Measurements from ENCODE around the gene PDE4C.
A peak's percentile ranks its signal among the peaks of the same experiment; 100 is the strongest.

Gene PDE4C

DNA sequence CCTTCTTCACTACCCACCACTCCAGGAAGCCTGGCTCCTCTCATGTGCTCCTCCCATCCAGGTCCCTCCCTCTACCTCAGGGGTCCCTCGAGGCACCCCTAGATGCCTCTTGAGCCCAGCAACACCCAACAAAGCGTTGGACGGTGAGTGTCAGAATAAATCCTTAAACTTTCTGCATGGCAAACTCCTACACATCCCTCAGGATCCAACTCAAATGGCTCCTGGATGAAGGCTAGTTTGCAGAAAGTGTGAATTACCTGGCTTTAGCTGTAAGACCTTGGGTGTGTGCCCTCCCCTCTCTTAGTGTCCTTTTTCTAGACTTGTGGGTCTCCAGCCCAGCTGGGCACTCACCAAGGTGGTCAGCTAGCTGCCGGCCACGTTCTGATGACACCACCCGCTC lies 27.9 kb downstream of the PDE4C start:
- no peak for DNase-seq (ENCODE audit: low read depth)

DNA sequence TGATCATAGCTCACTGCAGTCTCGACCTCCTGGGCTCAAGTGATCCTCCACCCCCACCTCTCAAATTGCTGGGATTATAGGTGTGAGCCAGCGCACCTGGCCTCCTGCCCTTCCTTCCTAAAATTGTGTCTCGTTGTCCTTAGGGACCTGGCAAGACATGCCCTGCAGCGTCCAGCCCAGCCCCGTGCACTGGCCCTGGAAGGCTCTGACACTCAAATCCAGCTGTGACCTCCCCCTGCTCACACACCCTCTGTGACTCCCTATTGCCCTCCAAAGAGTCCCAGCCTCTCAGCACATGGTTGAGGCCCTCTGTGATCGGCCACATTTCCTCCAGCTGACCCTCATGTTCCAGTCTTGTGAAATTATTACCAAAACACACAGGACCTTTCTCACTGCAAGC lies 28.3 kb downstream of the PDE4C start:
- no peak for DNase-seq (ENCODE audit: low read depth)

DNA sequence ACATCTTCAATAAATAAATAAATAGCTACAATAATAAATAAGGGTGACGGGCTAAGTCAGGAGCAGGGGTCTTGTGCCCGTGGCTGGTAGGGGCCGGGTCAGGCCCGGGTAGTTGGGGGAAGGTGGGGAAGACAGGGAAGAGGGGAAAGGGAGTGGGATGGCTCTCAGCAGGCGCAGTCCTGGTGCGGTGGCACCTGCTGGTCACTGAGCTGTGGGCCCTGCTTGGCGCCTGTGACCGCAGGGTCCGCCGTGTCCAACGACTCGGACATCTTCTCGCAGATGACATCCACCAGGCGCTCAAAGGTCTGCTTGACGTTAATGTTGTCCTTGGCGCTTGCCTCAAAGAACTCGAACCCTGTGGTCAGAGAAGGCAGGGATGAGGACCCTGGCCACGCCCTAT lies 28.9 kb downstream of the PDE4C start:
- DNase-seq (ENCODE audit: low read depth), result no peak

DNA sequence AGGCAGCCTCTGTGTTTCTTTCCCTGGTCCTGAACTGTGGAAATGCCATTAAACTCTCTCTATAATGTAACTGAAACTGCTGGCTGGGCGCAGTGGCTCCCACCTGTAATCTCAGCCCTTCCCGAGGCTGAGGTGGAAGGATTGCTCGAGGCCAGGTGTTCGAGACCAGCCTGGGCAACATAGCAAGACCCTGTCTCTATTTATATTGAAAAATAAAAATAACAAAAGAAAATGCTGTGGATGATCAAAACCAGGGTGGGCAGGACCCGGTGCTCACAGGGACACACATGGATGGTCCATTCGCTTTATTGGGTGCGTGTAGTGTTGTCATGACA lies 29.8 kb downstream of the PDE4C start:
- no peak for DNase-seq (ENCODE audit: low read depth)

DNA sequence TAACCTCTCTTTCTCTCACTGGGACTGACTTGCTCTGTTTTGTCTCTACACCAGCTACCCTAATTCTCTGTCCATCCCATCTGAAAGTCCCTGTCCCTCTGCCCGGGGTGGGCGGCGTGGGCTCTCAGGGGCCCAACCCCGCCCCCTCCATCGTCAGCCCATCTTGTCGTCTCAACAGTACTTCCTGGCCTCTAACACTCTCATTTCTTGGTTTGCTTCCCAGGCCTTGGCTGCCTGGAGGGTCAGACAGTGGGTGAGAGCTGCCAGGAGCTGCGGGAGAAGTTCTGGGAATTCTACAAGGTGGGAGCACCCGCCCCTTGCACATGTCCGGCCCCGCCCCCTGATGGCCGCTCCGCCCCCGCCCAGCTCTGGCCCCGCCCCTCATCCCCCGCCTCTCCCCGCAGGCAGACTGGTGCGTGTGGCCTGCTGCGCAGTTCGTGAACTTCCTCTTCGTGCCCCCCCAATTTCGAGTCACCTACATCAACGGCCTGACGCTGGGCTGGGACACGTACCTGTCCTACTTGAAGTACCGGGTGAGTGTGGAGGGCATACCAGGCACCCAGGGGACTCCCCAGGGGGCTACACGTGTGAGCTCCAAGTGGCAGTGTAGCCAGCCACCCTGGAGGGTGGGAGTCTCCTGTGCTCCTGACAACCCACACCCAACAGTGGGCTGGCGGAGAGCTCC lies 31.5 kb downstream of the PDE4C start:
- DNase-seq (ENCODE audit: low read depth), result no peak

DNA sequence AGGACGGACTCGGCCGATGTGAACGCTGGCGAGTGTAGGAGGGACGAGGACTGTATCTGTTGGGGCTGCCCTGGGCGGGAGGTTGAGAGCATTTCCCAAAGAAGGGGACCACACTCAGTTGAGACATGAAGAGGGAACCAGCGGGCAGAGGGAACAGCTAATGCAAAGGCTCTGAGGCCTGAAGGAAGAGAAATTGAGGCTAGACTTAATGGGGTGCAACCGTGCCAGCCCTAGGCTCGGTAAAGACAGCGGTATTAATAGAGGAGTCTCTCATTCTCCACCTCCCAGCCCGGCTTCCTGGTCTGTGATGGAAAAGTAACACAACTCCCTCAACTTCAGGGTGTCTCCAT lies 32.1 kb downstream of the PDE4C start:
- DNase-seq (ENCODE audit: low read depth), result no peak

DNA sequence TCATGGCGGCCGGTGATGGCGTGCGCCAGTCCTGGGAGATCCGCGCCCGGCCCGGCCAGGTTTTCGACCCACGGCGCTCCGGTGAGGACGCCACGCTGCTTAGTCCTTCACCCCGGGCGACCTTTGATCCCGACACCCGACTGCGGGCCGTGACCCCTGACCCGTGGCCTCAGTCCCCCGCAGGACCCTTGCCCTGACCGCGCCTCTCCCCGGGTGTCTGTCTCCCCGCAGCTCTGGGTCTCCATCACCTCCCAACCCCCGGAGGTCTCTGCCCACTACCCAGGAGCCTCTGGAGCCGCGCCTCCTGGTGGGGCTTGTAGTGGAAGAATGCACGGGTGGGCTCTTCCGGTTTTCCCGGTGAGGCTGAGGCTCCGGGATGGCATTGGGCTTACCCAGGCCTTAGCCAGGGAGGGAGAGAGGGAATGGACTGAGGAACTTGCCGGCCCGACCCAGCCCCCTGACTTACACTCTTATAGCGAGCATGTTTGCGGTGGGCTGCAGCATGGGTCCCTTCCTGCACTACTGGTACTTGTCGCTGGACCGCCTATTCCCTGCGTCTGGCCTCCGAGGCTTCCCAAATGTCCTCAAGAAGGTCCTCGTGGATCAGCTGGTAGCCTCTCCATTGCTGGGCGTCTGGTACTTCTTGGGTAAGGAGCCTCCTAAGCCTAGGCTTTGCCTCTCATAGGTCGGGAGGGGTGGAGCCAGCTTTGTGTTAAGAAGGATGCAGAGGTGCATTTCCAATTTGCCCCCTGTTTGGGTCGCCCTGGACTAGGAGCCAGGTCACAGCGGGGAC lies 32.7 kb downstream of the PDE4C start:
- DNase-seq (ENCODE audit: low read depth), result no peak

DNA sequence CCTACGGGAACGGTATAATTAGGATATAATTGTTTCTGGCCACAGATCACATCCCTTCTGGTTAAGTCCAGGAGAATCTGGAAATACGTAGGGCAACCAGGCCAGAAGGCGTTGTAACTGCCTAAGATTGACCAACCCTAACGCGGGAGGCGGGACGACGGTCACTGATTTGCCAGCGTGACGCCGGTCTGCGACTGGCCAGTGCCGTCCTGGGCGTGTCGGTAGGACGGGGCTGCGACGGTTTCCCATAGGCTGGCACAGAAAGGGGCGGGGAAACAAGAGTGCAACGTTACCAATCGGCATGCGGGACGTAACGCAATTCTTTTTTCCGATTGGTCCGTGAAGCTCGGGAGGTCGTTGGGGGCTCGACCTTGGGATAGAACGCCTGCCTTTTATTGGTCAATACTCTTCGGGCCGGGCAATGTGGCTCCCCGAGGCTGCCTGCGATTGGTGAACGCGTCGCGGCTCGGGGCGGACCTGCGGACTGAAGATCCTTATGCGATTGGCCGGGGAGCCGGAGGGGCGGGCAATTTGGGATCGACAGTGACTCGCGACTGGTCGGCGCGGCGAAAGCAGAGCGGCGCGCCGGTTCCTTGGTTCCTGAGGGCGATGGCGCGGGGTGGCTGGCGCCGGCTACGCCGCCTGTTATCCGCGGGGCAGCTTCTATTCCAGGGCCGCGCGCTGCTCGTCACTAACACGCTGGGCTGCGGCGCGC lies 33.4 kb downstream of the PDE4C start, which contains the start of gene MPV17L2:
MPV17L2 (plus strand) TSS at position 546 of the 715 bp plus-strand sequence; CDS start at position 610, 64 bp downstream.
- peak; percentile 97 for DNase-seq (ENCODE audit: low read depth)

DNA sequence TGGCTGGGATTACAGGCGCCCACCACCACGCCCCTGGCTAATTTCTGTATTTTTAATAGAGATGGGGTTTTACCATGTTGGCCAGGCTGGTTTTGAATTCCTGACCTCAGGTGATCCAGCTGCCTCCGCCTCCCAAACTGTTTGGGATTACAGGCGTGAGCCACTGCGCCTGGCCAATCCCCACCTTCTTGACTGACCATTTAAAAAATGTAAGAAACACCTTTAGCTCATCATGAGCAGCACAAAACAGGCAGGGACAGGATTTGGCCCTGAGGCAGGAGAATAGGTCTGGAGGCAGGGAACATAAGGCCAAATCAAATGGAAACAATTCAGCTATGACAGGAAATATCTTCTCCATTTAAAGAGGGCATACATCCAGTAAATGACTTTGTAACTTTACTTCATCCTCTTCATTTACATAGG lies 34.6 kb downstream of the PDE4C start:
- DNase-seq (ENCODE audit: low read depth), result no peak

DNA sequence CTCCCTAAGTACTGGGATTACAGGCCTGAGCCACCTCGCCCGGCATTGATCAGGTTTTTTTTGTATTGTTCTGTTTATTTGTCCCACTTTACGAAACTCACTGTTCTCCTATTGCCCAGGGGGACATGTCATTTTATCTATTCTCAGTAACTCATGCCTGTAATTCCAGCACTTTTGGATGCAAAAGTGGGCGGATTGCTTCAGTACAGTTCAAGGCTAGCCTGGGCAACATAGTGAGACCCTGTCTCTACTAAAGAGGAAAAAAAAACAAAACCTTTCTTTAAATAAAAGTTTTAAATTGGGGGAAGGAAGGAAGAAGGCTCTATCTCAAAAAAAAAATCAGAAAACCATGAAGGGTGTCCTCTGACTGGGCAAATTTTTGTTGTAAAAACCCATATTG lies 36.0 kb downstream of the PDE4C start:
- no peak for DNase-seq (ENCODE audit: low read depth)

DNA sequence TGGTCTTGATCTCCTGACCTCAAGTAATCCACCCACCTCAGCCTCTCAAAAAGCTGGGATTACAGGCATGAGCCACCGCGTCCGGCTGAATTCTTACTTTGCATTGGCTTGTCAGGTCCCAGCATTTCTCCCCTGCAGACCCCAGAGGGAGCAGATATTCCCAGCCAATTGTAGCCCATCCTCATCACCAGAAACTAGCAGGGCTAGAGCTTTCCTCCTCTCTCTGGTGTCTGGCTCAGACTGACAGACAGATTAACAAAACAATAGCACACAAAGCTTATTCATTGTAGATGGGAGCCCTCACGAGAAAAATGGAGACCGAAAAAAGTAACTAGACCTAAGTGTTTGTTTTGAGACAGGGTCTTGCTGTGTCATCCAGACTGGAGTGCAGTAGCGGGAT lies 40.7 kb downstream of the PDE4C start:
- DNase-seq (ENCODE audit: low read depth), result no peak

DNA sequence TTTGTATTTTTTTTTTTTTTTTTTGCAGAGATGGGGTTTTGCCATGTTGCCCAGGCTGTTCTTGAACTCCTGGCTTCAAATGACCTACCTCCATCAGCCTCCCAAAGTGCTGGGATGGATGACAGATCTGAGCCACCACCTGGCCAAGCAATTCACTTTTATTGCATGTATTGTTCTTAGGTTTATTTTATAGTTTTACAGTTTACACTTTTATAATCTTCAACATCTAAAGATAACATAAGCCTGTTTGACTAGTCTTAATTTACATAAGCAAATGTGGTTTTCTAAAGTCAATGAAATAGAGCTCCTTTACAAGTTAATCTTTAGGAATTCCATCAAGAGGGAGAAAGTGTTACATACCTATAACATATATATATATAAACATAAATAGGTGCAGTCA lies 42.7 kb downstream of the PDE4C start:
- DNase-seq (ENCODE audit: low read depth), result no peak

DNA sequence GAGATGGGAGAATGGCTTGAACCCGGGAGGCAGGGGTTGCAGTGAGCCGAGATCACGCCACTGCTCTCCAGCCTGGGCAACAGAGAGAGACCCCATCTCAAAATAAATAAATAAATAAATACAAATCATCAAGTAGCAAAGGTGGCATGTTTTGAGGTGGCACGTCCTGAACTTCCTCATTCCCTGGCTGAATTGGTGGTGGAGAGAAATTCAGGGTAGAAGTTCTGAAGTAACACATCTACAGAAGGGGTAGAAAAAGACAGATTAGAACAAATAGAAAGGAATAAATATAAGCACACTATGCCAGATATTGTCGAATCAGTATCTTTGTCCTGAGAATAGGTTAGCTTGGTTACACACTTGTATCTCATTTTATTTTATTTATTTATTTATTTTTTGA lies 46.3 kb downstream of the PDE4C start:
- no peak for DNase-seq (ENCODE audit: low read depth)

DNA sequence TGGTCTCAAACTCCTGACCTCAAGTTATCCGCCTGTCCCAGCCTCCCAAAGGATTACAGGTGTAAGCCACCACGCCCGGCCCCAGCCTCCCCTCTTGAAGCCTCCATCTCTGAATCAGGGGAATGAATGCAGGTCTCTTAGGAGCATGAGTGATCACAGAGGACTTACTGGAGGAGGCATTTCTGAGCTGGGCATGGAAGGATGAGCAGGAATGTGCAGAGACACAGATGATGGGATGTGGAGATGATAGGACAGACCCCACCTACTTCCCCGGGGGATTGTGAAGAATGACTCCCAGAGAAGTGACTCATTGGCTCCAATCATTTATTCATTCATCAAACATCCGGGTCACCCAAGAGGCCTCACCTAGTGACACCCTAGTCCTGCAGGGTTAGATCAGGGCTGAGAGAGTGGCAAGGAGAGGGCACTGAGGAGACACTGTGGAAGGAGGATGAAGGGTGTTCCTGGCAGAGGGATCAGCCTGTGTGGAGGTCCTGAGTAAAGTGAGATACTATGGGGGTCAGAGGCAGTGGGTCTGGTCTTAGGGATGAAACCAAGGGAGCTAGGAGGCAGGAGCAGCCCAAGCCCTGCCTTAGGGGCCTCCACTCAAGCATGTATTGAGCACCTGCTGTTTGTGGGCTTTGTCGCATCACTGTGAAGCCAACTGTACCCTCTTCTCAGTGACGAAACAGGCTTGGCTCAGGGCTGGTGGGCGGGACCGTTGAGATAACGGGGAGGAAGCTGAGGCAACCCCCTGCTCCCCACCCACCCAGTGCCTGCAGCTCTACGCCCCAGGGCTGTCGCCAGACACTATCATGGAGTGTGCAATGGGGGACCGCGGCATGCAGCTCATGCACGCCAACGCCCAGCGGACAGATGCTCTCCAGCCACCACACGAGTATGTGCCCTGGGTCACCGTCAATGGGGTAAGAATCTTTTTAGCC lies 49.6 kb downstream of the PDE4C start:
- DNase-seq (ENCODE audit: low read depth), result no peak

DNA sequence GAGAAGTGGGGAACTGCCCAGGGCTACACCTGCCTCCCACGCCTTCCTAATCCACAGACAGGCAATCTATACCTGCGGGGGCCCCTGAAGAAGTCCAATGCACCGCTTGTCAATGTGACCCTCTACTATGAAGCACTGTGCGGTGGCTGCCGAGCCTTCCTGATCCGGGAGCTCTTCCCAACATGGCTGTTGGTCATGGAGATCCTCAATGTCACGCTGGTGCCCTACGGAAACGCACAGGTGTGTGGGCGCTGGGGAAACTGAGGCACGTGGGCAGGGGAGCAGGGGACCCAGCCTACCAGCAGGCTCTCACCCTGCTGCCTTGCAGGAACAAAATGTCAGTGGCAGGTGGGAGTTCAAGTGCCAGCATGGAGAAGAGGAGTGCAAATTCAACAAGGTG lies 51.3 kb downstream of the PDE4C start:
- no peak for DNase-seq (ENCODE audit: low read depth)
